ENCODE results near the gene COA3.

Gene COA3

DNA sequence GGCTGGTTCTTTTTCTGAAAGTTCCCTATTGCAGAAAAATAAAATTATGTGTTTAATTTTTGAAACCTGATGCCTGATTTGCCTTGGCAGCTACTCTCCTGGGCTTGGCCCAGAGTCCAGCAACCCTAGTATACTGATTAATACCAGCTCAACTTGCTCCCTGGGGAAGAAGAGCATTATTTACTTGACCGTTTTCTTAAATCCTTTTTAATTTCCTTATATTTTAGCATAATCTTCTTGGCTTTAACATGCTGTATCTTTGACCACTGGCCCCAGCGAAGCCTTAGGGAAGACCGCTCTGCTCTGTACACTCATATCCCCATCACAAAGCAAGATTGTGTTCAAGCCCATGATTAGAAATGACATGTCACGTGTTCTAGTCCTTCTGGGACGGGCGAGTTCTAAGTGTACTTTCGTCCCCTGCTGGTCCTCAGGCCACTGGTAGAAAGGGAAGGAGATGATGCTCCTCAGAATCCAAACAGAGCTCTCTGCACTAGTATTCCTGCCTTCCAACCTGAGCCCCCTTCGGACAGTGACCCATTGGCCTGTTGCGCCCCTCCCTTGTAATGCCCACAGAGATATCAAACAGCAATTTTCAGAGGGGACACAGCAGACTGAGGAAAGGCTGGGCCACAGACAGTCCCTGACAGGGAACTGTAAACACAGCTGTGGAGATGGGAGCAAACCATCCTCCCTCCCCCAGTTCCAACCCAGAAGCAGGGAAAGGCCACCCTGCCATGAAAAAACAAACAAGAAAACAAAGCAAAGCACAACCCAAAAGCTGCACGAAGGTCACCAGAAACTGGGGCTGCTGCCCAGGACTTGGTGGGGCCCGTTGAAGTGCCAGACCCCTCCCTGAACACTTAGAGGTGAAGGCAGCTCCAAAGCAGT lies 49.4 kb downstream of the COA3 start:
- DNase-seq = no peak

DNA sequence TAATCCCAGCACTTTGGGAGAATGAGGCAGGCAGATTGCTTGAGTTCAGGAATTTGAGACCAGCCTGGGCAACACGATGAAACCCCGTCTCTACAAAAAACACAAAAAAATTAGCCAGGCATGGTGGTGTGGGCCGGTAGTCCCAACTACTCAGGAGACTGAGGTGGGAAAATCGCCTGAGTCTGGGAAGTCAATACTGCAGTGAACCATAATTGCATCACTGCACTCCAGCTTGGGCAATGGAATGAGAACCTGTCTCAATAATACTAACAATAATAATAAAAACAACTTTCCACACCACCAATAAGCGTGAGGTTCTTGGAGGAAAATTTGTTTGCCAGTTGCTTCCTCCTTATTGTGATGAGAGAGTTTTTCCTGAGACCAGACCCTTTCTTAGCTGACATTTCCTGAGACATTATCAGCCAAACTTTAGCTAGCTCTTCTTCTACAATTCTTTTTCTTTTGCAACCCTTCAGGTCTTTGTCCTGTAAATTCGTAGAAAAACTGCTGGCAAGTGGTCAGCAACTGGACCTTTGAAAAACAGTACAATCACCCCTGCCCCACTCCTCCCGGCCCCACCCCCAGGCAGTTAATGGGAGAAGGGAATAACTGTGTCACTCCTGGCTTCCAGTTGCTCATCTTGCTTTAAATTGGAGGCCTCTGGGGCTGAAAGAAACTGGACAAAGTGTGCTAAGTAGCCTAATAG lies 50.1 kb downstream of the COA3 start:
- peak; percentile 34 for DNase-seq
